K562 (cell line): ENCODE data around the gene ZNF644. TPM values are rescaled to one million over a fixed set of nuclear protein-coding genes. Genes with fewer than 3 reads are reported as not detected.

Source experiments
- ATAC-seq: fragments of 200-7000 bp; cut with Tn5 transposase; 3 replicates; pipeline ENCODE4 v1.9.1; 2020; ENCODE audit warnings: moderate library complexity
- BruUV-seq: library from RNA; stranded (reverse); fragments of 400-500 nt; replicated peaks from 2 replicates; lab custom pipeline; 2021; lab: Mats Ljungman, UMichigan
- CTCF ChIA-PET: fragments of 300-600 bp; formaldehyde crosslinking; extraction: SDS; loops from one replicate; lab custom pipeline; 2021; ENCODE audit warnings: low intra/inter-chr PET ratio; lab: Yijun Ruan, JAX
- POLR2A ChIA-PET: fragments of 300-600, 350-650 bp; sonication (Branson Sonifier 250); formaldehyde crosslinking; extraction: SDS; loops from one replicate; lab custom pipeline; 2021; ENCODE audit warnings: antibody characterized with exemption, inconsistent platforms; lab: Yijun Ruan, JAX
- DNase-seq, 4 experiments: peaks; one replicate each; pipeline versions ENCODE4 v3.0.0 to v3.0.0-alpha.2; 2011 to 2018; ENCODE audit warnings: low spot score in 3 of 4, mixed read lengths in 3 of 4; ENCODE audit errors: extremely low read depth in 1 of 4
- FAIRE-seq: peaks from 2 replicates; lab custom pipeline; 2011; peaks lifted over from hg19 to GRCh38; lab: Jason Lieb, UNC
- H2AFZ ChIP-seq: 2 replicates; pipeline ENCODE4 v1.6.0; 2011; ENCODE audit warnings: low read depth, low read length, control low read depth, inconsistent platforms
- H3K27ac ChIP-seq: fragments of 200-600 bp; 3 replicates; pipeline ENCODE4 v1.8.0; 2011; ENCODE audit warnings: low read depth, mild to moderate bottlenecking, control low read depth, inconsistent platforms, low read length, moderate library complexity, mixed read lengths; ENCODE audit errors: extremely low read depth
- H3K27me3 ChIP-seq, 2 experiments: fragments of 300-600 bp in 1 of 2; 2 replicates in 1 of 2; 3 replicates in 1 of 2; pipeline versions ENCODE4 v1.6.0 to v1.8.0; 2011; ENCODE audit warnings: inconsistent platforms in 2 of 2, low read length in 2 of 2, mild to moderate bottlenecking in 1 of 2, mixed read lengths in 1 of 2, moderate library complexity in 1 of 2; ENCODE audit not compliant: control insufficient read depth in 2 of 2, insufficient read depth in 2 of 2
- H3K36me3 ChIP-seq: fragments of 300-600 bp; 3 replicates; pipeline ENCODE4 v1.8.0; 2011; ENCODE audit warnings: mild to moderate bottlenecking, low read length, inconsistent platforms; ENCODE audit not compliant: control insufficient read depth, insufficient read depth
- H3K4me1 ChIP-seq, 2 experiments: fragments of 200-600 bp in 1 of 2; replicated peaks in 1 of 2; 2 replicates in 1 of 2; 3 replicates in 1 of 2; pipeline versions ENCODE4 v1.5.1 to v1.8.0; 2011; ENCODE audit warnings: inconsistent platforms in 2 of 2, low read length in 2 of 2, mild to moderate bottlenecking in 1 of 2, mixed read lengths in 1 of 2, moderate library complexity in 1 of 2; ENCODE audit not compliant: control insufficient read depth in 2 of 2, insufficient read depth in 2 of 2
- H3K4me2 ChIP-seq: 2 replicates; pipeline ENCODE4 v1.6.1; 2011; ENCODE audit warnings: low read length, control low read depth, inconsistent platforms, mixed read lengths; ENCODE audit not compliant: insufficient read depth
- H3K4me3 ChIP-seq: fragments of 200-600 bp; sonication (generic), shearing (Covaris generic); 2 replicates; pipeline ENCODE4 v1.5.1; 2016; ENCODE audit warnings: control low read depth, inconsistent platforms
- H3K79me2 ChIP-seq: fragments of 200-600 bp; 3 replicates; pipeline ENCODE4 v1.8.0; 2011; ENCODE audit warnings: low read length, inconsistent platforms; ENCODE audit not compliant: control insufficient read depth, insufficient read depth
- H3K9ac ChIP-seq, 2 experiments: 2 replicates each; pipeline versions ENCODE4 v1.6.0 to v1.6.1; 2011; ENCODE audit warnings: low read depth in 2 of 2, low read length in 2 of 2, control low read depth in 1 of 2, inconsistent platforms in 1 of 2, mild to moderate bottlenecking in 1 of 2, mixed read lengths in 1 of 2; ENCODE audit not compliant: insufficient read depth in 1 of 2
- H3K9me1 ChIP-seq: one replicate; pipeline ENCODE4 v1.6.0; 2011; ENCODE audit warnings: inconsistent platforms, mild to moderate bottlenecking, low read length, moderate library complexity; ENCODE audit not compliant: control insufficient read depth, insufficient read depth
- H3K9me3 ChIP-seq: replicated peaks from 2 replicates; pipeline ENCODE4 v1.5.1; 2011; ENCODE audit warnings: low read depth, low read length, inconsistent platforms; ENCODE audit not compliant: control insufficient read depth, insufficient read depth
- H4K20me1 ChIP-seq: replicated peaks from 2 replicates; pipeline ENCODE4 v1.6.1; 2011; ENCODE audit warnings: low read length, inconsistent platforms, mixed read lengths; ENCODE audit not compliant: control insufficient read depth, insufficient read depth
- CEBPB ChIP-seq: fragments of 450-650 bp; IDR thresholded peaks from 2 replicates; pipeline ENCODE4 v1.6.1; 2016; ENCODE audit warnings: missing genetic modification characterization, missing compliant biosample characterization
- E2F1 ChIP-seq: sonication (generic); formaldehyde crosslinking; IDR thresholded peaks from 2 replicates; pipeline ENCODE4 v1.8.1; 2023; ENCODE audit warnings: mild to moderate bottlenecking, missing genetic modification reagents, moderate library complexity
- ETV5 ChIP-seq: sonication (generic); formaldehyde crosslinking; IDR thresholded peaks from 2 replicates; pipeline ENCODE4 v1.4.0; 2020; ENCODE audit warnings: low read depth, mild to moderate bottlenecking, missing genetic modification reagents
- FOXJ2 ChIP-seq: fragments of 200-800 bp; sonication (Bioruptor generic); IDR thresholded peaks from 2 replicates; pipeline ENCODE4 v1.6.1; 2016; ENCODE audit warnings: missing genetic modification characterization, missing compliant biosample characterization
- FOXJ3 ChIP-seq: sonication (generic); formaldehyde crosslinking; IDR thresholded peaks from 2 replicates; pipeline ENCODE4 v1.4.0; 2020; ENCODE audit warnings: mild to moderate bottlenecking, missing genetic modification reagents
- GTF2A2 ChIP-seq: IDR thresholded peaks from 2 replicates; pipeline ENCODE4 v1.6.1; 2016; ENCODE audit warnings: mild to moderate bottlenecking, missing genetic modification characterization, missing compliant biosample characterization
- HMGN3 ChIP-seq: IDR thresholded peaks from 2 replicates; pipeline ENCODE4 v1.6.1; 2011; ENCODE audit warnings: borderline replicate concordance, low read depth, mild to moderate bottlenecking, mixed read lengths, low read length; ENCODE audit not compliant: insufficient read length; ENCODE audit errors: extremely low read depth
- MAFG ChIP-seq: fragments of 450-650 bp; conservative IDR thresholded peaks from 2 replicates; pipeline ENCODE4 v1.6.1; 2016; ENCODE audit warnings: missing genetic modification characterization, missing compliant biosample characterization
- MTA3 ChIP-seq: fragments of 450-650 bp; formaldehyde crosslinking; IDR thresholded peaks from 2 replicates; pipeline ENCODE4 v1.6.1; 2017; ENCODE audit warnings: mild to moderate bottlenecking, borderline replicate concordance
- NEUROD1 ChIP-seq: fragments of 150-350 bp; IDR thresholded peaks from 2 replicates; pipeline ENCODE4 v1.6.1; 2014; ENCODE audit warnings: borderline replicate concordance, low read length, low read depth; ENCODE audit not compliant: partially characterized antibody
- NFE2 ChIP-seq: IDR thresholded peaks from 2 replicates; pipeline ENCODE4 v1.6.1; 2014; ENCODE audit warnings: antibody characterized with exemption, low read depth
- NFIC ChIP-seq: fragments of 450-650 bp; IDR thresholded peaks from 2 replicates; pipeline ENCODE4 v1.6.1; 2017; ENCODE audit warnings: mild to moderate bottlenecking, inconsistent platforms
- PHB ChIP-seq: fragments of 250-450 bp; sonication (Bioruptor Pico); IDR thresholded peaks from 2 replicates; pipeline ENCODE4 v1.5.0; 2021
- PHF21A ChIP-seq: fragments of 450-650 bp; IDR thresholded peaks from 2 replicates; pipeline ENCODE4 v1.6.1; 2017; ENCODE audit warnings: low read depth, borderline replicate concordance
- POLR2A ChIP-seq: fragments of 450-650 bp; conservative IDR thresholded peaks from 2 replicates; pipeline ENCODE4 v1.6.1; 2016
- SMARCC2 ChIP-seq: fragments of 450-650 bp; IDR thresholded peaks from 2 replicates; pipeline ENCODE4 v1.6.1; 2017; ENCODE audit warnings: antibody characterized with exemption, moderate library complexity, mild to moderate bottlenecking, low read depth
- TCF7 ChIP-seq: sonication (generic); IDR thresholded peaks from 2 replicates; pipeline ENCODE4 v1.6.1; 2016; ENCODE audit warnings: antibody characterized with exemption, borderline replicate concordance
- TGIF2 ChIP-seq: sonication (generic); formaldehyde crosslinking; IDR thresholded peaks from 2 replicates; pipeline ENCODE4 v1.8.1; 2022; ENCODE audit warnings: mild to moderate bottlenecking, missing genetic modification reagents, moderate library complexity
- U2AF2 ChIP-seq: fragments of 200-400 bp; formaldehyde crosslinking; optimal IDR thresholded peaks from 2 replicates; pipeline ENCODE3; 2017; ENCODE audit warnings: low read depth, mild to moderate bottlenecking, low read length
- XRCC5 ChIP-seq: fragments of 200-400 bp; formaldehyde crosslinking; IDR thresholded peaks from 2 replicates; pipeline ENCODE4 v1.6.1; 2017; ENCODE audit warnings: low read depth, mild to moderate bottlenecking, low read length
- ZNF57 ChIP-seq: fragments of 450-650 bp; formaldehyde crosslinking; IDR thresholded peaks from 2 replicates; pipeline ENCODE4 v1.4.0; 2020; ENCODE audit warnings: mild to moderate bottlenecking, moderate library complexity
- WGBS: fragments of 100-300 bp; shearing (Covaris generic); methylation state at CpG from one replicate; pipeline ENCODE4 v1.1.6; 2016; ENCODE audit warnings: low coverage, mixed read lengths; ENCODE audit not compliant: insufficient coverage; ENCODE audit errors: missing lambda C conversion rate; 5-methylcytosine and 5-hydroxymethylcytosine counted together
- in situ Hi-C: fragments of 300-500 bp; cut with MboI; formaldehyde crosslinking; loops from 4 replicates; pipeline ENCODE4 v1.15.0; 2018; ENCODE audit warnings: inconsistent platforms, mixed read lengths
- intact Hi-C: fragments of 100-400 bp; cut with micrococcal nuclease; formaldehyde crosslinking; loops from 2 replicates; pipeline ENCODE4 v1.14.2; 2022
- polyA plus RNA-seq, 8 experiments: library from polyadenylated mRNA; depleted of rRNA in 4 of 8; stranded (reverse) in 5 of 8; unstranded in 3 of 8; fragments of >200 nt; fragmentation: Nextera tagmentation in 2 of 8; fragmentation: Illumina TruSeq in 1 of 8; extraction: Ambion mirVana in 2 of 8; extraction: Trizol in 1 of 8; gene quantifications; 2 replicates each; pipeline versions ENCODE4 v1.2.1 to v1.2.3, GENCODE V29; 2011 to 2014; ENCODE audit warnings: inconsistent platforms in 1 of 8, missing spikeins in 1 of 8
- total RNA-seq, 7 experiments: library from RNA; depleted of rRNA in 6 of 7; stranded (reverse); fragments of >200 nt in 6 of 7; fragmentation: Illumina TruSeq in 2 of 7; extraction: Trizol in 2 of 7; gene quantifications; 2 replicates each; pipeline versions ENCODE4 v1.2.1 to v1.2.3, GENCODE V29; 2011 to 2021; ENCODE audit warnings: low replicate concordance in 1 of 7

Gene ZNF644
- total and polyA plus RNA-seq, 9 of the 15 experiments (the other 6 are each of a cell fraction or from before 2014, with no cell fraction given), result 25.3 to 71.4 (median 39.6) TPM

GRCh38 chr1:91059157-91059556, 37.3 kb upstream of the ZNF644 start:
- no peak for FAIRE-seq

GRCh38 chr1:91057784-91058183, 35.9 kb upstream of the ZNF644 start:
- H3K9me3 ChIP-seq, result no peaks in the 10 kb centered on the region
- no peak for ATAC-seq
- H3K9me1 ChIP-seq, result no peaks in the 10 kb centered on the region
- intact Hi-C loops, result no loop called here
- H4K20me1 ChIP-seq, result no peaks in the 10 kb centered on the region
- H3K27ac ChIP-seq, result no peak overlapping the region
- in situ Hi-C loops, result no loop called here
- no peak for FAIRE-seq
- WGBS, result 0% methylated on average over 2 of the region's 2 CpGs
- no peak overlapping the region for H3K9ac ChIP-seq
- H3K27me3 ChIP-seq, result no peaks in the 10 kb centered on the region; a peak in 3 of 5 replicates
- ChIA-PET POLR2A (no interaction called here), CTCF (no interaction called here)
- no peaks in the 10 kb centered on the region for H3K36me3 ChIP-seq
- H3K79me2 ChIP-seq, result no peaks in the 10 kb centered on the region
- no TSS peak for BruUV-seq
- H3K4me3 ChIP-seq, result no peak overlapping the region
- no peak overlapping the region for H2AFZ ChIP-seq
- no peaks in the 10 kb centered on the region for H3K4me1 ChIP-seq
- H3K4me2 ChIP-seq, result no peak overlapping the region
- no peak for DNase-seq
- TF ChIP-seq POLR2A (no peak), MAFG (tag) (no peak), FOXJ2 (tag) (no peak), CEBPB (tag) (no peak), TCF7 (no peak), ETV5 (no peak), ZNF57 (CRISPR knock-in tag) (no peak), MTA3 (no peak), U2AF2 (no peak), FOXJ3 (CRISPR knock-in tag) (no peak), TGIF2 (CRISPR knock-in tag) (no peak), NFIC (no peak), E2F1 (CRISPR knock-in tag) (no peak), NEUROD1 (no peak), XRCC5 (no peak), SMARCC2 (no peak), GTF2A2 (tag) (no peak), PHF21A (no peak)

More at GRCh38 chr1:91059157-91059556, 37.3 kb upstream of the ZNF644 start:
- intact Hi-C loops, result no loop called here
- H3K27me3 ChIP-seq, result no peaks in the 10 kb centered on the region; a peak in 2 of 5 replicates
- 0% methylated on average over 2 of the region's 2 CpGs for WGBS
- DNase-seq, result no peak
- ChIA-PET CTCF (no interaction called here), POLR2A (interaction anchor here (1.0 kb wide), 1 partner anchor 8 kb away, joined by 3 read pairs; no protein-coding TSS in a partner anchor)
- H3K79me2 ChIP-seq, result no peaks in the 10 kb centered on the region
- no peak overlapping the region for H3K27ac ChIP-seq
- no peak overlapping the region for H3K4me3 ChIP-seq
- H3K4me1 ChIP-seq, result no peaks in the 10 kb centered on the region
- ATAC-seq, result no peak
- no peak overlapping the region for H2AFZ ChIP-seq
- no peak overlapping the region for H3K4me2 ChIP-seq
- H3K36me3 ChIP-seq, result no peaks in the 10 kb centered on the region
- in situ Hi-C loops, result no loop called here
- no TSS peak for BruUV-seq
- no peak overlapping the region for H3K9ac ChIP-seq
- H4K20me1 ChIP-seq, result no peaks in the 10 kb centered on the region
- H3K9me3 ChIP-seq, result no peaks in the 10 kb centered on the region
- TF ChIP-seq HMGN3, result no peak
- no peak for TF ChIP-seq NFE2
- no peak for TF ChIP-seq PHB (CRISPR knock-in tag)
- H3K9me1 ChIP-seq, result no peaks in the 10 kb centered on the region
